GM23248 (cell line): ENCODE data around the gene FRY.

ENCODE experiments used
- EZH2 ChIP-seq: fragments of 200-600 bp; sonication (generic); IDR thresholded peaks from 2 replicates; pipeline ENCODE4 v1.6.1; 2018; ENCODE audit warnings: antibody characterized with exemption, mild to moderate bottlenecking; ENCODE audit not compliant: insufficient read depth, poor library complexity, severe bottlenecking
- EZH2phosphoT487 ChIP-seq: fragments of 200-600 bp; sonication (generic); IDR thresholded peaks from 2 replicates; pipeline ENCODE4 v1.6.1; 2018; ENCODE audit warnings: antibody characterized with exemption, moderate library complexity, mild to moderate bottlenecking, low read depth; ENCODE audit not compliant: insufficient read depth

DNA sequence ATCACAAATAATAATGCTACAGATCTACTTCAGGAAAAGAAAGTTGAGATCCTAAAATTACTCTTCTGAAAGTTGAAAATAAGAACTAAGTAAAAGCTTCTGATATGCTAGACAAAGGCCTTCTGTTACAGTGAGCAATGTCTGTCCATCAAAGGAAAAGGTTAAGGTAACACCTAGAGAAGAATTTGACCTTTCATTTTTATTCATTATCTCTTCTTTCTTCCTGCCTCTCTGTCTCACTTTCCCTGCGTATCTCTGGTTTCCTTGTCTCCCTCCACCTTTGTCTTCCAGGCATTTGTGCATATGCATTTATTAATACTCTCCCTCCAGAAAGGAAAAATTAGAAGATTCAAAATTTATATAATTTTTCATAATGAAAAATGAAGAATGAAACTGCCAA lies 234.6 kb downstream of the FRY start:
- no peak for TF ChIP-seq EZH2phosphoT487
- TF ChIP-seq EZH2 = no peak
